Measurements from ENCODE around the gene RPL29. TPM values are rescaled to one million over a fixed set of nuclear protein-coding genes. Genes with fewer than 3 reads are reported as not detected.

RPL29 gene
- total and polyA plus RNA-seq, 2 donors: 623 to 1,824 TPM

DNA sequence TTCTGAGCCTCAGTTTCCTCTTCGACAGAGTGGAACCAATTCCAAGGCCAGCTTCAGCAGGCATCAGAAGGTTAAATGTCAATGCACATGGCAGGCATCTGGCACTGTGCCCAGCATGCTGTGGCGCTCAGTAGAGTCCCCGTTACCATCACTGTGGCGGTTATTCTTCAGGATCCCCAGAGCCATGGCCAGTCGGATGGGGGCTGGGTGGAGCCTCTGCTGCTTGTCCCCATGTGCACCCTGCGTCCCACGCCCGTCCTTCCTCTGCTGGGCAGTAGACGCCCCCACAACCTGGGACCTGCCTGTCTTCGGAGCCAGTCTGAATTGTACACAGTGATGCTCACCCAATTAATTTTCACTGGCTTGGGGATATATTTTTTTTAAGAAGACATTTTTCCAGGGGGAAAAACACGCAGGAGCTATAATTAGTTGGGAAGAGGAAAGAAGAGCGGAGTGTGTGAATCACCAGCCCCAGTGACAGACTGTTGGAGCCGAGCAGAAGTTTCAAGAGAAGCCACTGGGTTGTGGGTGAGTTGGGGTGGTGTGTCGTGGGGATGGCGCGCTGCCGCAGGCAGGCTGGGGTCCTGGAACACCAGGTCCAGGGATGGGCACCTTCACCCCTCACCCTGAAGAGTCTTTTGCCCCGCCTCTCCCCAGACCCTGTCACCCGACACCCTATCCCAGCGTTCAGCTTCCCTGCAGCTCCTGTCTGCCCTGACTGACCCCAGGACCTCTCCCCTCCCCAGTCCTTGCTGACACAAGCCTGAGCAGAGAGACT, 26.8 kb upstream of the RPL29 start:
- H3K27ac ChIP-seq (ENCODE audit: low read depth): no peak overlapping the region
- H3K4me3 ChIP-seq (ENCODE audit: low read depth, low read length): no peak overlapping the region
- H3K4me1 ChIP-seq (ENCODE audit: insufficient read depth): no peaks in the 10 kb centered on the region
- 72% methylated on average over 20 of the region's 20 CpGs for WGBS
- H3K36me3 ChIP-seq (ENCODE audit: insufficient read depth): no peaks in the 10 kb centered on the region
- no peak for DNase-seq (ENCODE audit: extremely low spot score)

DNA sequence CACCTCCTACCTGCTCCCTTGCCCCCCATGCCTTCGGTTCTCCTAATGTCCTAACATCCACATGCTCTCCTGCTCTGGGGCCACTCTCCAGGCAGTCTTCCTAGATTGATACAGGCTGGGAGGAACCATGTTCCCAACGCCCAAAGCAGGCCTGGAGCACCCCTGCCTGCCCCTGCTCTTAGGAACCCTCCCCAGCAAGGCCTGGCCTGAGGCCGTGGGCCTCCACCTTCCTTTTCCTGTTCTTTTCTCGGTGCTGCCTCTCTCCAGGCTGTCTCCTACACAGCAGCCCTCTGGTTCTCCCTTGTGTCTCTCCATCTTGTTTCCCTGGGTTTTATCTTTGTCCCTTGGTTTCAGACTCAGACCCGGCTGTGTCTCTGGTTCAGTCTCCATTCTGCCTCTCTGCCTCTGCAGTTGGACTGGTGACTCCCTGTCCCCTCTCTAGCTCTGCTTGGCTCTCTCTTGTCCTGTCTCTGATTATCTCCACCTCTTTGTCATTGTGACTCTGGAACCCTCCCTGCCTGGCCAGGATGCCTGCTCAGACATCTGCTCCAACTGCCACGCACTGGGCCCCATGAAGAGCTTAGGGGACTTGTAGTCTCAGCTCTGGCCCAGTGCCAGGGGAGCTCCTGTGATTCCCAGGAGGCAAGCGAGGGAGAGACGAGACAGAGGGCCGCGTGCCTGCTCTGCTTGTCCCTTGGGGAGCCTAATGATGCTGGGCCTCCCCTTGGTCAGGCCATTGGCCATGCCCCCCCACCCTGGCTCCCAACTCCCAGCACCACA, 26.0 kb upstream of the RPL29 start:
- no peaks in the 10 kb centered on the region for H3K4me1 ChIP-seq (ENCODE audit: insufficient read depth)
- 66% methylated on average over 10 of the region's 10 CpGs for WGBS
- H3K27ac ChIP-seq (ENCODE audit: low read depth): no peak overlapping the region
- H3K36me3 ChIP-seq (ENCODE audit: insufficient read depth): no peaks in the 10 kb centered on the region
- no peak for DNase-seq (ENCODE audit: extremely low spot score)
- no peak overlapping the region for H3K4me3 ChIP-seq (ENCODE audit: low read depth, low read length)

DNA sequence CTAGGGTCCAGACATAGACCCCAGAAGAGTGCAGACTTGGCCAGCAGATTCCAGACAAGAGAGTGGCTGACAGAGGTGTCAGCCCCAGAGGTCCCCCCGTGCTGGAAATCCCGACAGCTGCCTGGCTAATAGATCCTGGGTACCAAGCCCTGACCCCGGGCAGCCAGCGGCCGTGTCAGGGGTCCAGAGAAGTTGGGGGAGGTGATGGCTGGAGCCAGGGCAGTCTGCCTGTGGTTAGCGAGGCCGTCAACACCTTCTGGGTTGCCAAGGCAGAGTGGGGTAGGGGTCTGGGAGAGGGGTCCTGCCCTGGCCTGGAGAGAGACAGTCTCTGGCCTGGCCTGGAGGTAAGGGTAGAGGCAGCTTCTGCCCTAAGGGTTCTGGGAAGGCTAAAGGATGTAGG, 25.1 kb upstream of the RPL29 start:
- WGBS: 94% methylated on average over 7 of the region's 7 CpGs
- no peak for DNase-seq (ENCODE audit: extremely low spot score)
- no peaks in the 10 kb centered on the region for H3K36me3 ChIP-seq (ENCODE audit: insufficient read depth)
- no peak overlapping the region for H3K4me3 ChIP-seq (ENCODE audit: low read depth, low read length)
- H3K27ac ChIP-seq (ENCODE audit: low read depth): no peak overlapping the region
- no peaks in the 10 kb centered on the region for H3K4me1 ChIP-seq (ENCODE audit: insufficient read depth)

DNA sequence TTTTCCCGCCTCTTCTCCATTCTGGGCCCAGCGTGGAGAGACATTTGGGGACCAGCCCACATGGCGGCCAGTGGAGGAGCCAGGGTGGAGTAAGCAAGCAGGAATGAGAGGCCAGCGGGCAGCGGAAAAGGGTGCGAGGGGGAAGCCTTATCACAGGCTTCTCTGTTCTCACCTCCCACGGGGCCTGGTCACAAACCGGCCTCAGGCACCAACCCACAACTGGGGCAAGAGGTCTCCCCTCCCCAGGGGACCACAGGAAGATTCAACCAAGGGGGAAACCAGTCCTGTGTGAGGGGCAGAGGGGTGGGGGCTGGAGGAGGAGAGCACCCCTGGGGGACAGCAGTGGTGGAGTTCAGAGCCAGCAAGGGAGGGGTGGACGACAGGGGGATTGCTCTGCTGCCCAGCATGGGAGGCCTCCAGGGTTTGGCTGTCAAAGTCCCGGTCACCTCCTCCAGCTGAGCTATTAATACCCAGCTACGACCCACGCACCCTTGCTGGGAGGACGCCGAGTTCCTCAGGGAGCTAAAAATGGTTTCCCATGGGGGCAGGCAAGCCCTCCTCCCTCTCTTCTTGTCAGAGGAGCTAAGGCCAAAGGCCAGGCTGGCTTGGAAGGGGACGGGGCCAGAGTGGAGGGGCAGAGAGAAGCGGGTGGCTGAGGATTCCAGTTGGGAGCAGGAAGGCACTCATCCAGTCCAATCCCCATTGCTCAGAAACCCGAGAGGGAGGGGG, 23.8 kb upstream of the RPL29 start:
- 64% methylated on average over 17 of the region's 17 CpGs for WGBS
- no peaks in the 10 kb centered on the region for H3K4me1 ChIP-seq (ENCODE audit: insufficient read depth)
- DNase-seq (ENCODE audit: extremely low spot score): no peak
- H3K27ac ChIP-seq (ENCODE audit: low read depth): no peak overlapping the region
- H3K4me3 ChIP-seq (ENCODE audit: low read depth, low read length): no peak overlapping the region
- no peaks in the 10 kb centered on the region for H3K36me3 ChIP-seq (ENCODE audit: insufficient read depth)

DNA sequence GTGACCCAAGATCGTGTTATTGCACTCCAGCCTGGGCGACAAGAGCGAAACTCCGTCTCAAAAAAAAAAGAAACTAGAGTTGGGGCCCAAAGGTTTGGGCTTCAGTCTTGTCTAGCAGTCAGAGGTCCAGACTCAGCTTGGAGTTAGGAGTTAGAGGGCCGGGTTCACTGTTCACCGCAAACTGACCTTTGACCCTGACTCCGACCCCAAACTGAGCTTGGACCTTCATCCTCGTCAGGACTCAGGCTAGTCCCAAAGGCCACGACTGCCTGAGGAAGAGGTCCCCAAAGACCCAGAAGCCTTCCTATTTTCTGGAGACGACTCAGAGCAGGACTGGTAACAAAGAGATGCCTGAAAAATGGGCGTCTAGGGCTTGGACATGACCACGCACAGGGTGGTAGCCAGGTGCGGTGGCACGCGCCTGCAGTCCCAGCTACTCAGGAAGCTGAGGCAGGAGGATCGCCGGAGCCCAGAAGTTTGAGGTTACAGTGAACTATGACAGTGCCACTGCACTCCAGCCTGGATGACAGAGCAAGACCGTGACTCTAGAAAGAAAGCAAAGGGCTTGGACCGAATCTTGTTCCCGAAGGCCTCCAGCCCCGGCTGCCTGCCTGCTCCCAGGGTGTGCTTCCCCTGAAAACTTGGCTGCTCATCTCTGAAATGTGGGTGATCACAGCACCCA, 22.8 kb upstream of the RPL29 start:
- H3K36me3 ChIP-seq (ENCODE audit: insufficient read depth): no peaks in the 10 kb centered on the region
- no peaks in the 10 kb centered on the region for H3K4me1 ChIP-seq (ENCODE audit: insufficient read depth)
- H3K27ac ChIP-seq (ENCODE audit: low read depth): no peak overlapping the region
- WGBS: 94% methylated on average over 21 of the region's 21 CpGs
- no peak overlapping the region for H3K4me3 ChIP-seq (ENCODE audit: low read depth, low read length)
- no peak for DNase-seq (ENCODE audit: extremely low spot score)

DNA sequence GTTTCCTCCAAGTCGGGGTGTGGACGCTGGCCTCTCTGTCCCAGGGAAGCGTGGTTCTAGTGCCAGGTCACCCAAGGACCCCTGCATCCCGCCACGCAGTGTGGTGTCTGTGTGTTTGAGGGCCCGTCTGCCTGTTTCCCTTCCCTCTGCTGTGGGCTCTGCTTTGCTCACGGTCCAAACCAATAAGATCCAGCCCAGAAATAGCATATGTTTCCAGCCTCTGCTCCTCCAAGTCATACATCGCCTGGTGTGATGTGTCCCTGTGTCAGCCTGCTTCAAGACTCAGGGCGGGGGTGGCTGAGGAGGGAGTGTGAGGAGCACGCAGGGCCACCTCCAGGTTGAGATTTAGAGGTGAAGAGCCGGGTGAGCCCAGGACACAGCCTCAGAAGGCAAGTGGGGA, 21.9 kb upstream of the RPL29 start:
- no peaks in the 10 kb centered on the region for H3K4me1 ChIP-seq (ENCODE audit: insufficient read depth)

DNA sequence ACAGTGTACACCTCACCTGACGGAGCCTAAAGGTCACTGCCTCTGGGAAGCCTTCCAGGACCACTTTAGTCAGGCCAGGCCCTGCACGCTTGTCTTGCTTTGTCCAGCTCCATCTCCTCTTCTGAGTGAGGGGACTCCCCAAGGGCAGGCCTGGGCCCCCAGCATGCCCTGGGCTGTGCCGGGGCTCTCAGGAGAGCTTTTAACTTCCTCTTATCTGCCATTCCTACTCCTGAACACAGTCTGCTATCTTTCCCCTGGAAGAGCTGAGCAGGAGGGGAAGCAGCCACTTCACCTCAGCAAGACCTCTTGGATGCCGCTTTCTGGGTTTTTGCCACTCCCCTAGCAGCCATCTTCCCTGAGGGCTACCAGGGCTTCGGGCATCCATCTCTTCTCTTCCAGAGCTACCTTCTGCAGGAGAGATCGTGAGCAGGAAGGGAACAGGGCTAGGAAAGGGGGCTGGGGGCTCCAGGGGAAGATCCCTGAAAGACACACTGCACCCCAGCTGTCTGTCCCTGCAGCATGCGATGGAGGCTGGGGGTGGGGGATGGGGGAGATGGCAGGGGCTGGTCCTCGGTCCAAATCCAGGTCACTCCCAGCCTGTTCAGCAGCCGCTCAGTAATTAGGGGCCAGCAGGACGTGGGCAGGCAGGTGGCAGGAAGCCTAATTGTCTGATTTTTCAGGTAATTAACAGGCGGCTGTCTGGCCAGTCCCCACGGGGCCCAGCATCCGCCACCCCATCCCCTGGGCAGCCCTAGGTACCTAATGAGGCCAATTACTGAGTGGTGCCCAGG, 19.9 kb upstream of the RPL29 start:
- no peaks in the 10 kb centered on the region for H3K4me1 ChIP-seq (ENCODE audit: insufficient read depth)
- H3K4me3 ChIP-seq (ENCODE audit: low read depth, low read length): no peak overlapping the region
- 86% methylated on average over 13 of the region's 13 CpGs for WGBS
- no peaks in the 10 kb centered on the region for H3K36me3 ChIP-seq (ENCODE audit: insufficient read depth)
- no peak for DNase-seq (ENCODE audit: extremely low spot score)
- H3K27ac ChIP-seq (ENCODE audit: low read depth): no peak overlapping the region

More for the DNA sequence above, 21.9 kb upstream of the RPL29 start:
- Histone ChIP-seq H3K36me3 (ENCODE audit: insufficient read depth) (no peaks in the 10 kb centered on the region), H3K4me3 (ENCODE audit: low read depth, low read length) (no peak overlapping the region), H3K27ac (ENCODE audit: low read depth) (no peak overlapping the region)
- WGBS: 78% methylated on average over 11 of the region's 11 CpGs
- DNase-seq (ENCODE audit: extremely low spot score): no peak

DNA sequence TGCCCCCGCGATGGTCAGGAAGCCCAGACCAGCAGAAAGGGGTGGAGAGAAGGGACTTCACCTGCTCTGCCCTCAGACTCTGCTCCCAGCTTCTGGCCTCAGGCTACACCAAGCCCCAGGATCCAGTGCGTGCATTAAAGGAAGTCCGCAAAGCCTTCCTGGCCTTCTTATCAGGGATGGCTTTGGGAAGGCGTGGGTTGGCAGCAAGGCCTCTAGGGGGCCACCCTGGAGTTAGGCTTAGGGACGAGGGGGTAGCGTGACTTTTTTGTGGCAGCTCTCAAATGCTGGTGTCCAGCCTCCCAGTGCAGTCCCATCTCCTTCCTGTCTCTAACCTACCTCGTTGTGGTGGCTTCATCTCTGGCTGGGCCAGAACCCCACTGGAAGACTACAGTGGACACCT, 18.9 kb upstream of the RPL29 start:
- no peak overlapping the region for H3K4me3 ChIP-seq (ENCODE audit: low read depth, low read length)
- no peaks in the 10 kb centered on the region for H3K4me1 ChIP-seq (ENCODE audit: insufficient read depth)
- 74% methylated on average over 8 of the region's 8 CpGs for WGBS

DNA sequence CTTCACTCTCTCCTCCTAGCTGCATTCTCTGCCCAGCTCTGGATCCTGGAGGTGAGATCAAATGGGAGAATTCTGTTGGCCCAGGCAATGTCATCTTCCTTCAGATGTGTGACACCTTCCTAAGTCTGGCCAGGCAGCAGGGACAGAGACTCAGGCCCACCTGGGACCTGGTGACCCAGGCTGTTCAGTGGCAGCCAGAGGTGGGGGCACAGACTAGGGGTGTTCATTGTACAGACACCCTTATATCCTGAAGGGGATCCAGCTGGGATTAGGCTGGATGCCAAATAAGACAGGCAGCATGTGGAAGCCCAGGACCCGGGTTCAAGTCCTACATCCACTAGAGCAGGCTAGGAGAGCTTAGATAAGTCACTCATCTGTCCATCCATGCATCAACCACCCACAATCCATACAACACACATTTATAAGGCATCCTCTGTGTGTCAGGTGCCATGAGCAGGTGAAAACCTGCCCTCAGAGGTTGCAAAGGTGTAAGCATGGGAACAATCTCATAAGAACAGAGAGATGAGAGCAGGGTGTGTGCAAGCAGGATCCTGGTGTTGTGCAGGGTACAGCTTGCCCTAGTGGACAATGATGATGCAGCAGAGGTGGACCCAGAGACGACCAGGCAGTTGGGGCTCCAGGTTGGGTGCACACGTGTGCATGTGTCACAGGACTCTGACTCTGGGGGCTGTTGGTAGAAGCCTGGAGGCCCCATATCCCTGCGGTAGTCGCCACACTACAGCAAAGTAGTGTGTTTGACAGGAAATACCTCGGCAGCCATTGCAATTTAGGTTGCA, 18.3 kb upstream of the RPL29 start:
- Histone ChIP-seq H3K36me3 (ENCODE audit: insufficient read depth) (no peaks in the 10 kb centered on the region), H3K4me3 (ENCODE audit: low read depth, low read length) (no peak overlapping the region), H3K27ac (ENCODE audit: low read depth) (no peak overlapping the region), H3K4me1 (ENCODE audit: insufficient read depth) (no peaks in the 10 kb centered on the region)
- no peak for DNase-seq (ENCODE audit: extremely low spot score)
- WGBS: 89% methylated on average over 6 of the region's 6 CpGs

More for the DNA sequence above, 18.9 kb upstream of the RPL29 start:
- no peak overlapping the region for H3K27ac ChIP-seq (ENCODE audit: low read depth)
- DNase-seq (ENCODE audit: extremely low spot score): no peak
- H3K36me3 ChIP-seq (ENCODE audit: insufficient read depth): no peaks in the 10 kb centered on the region

DNA sequence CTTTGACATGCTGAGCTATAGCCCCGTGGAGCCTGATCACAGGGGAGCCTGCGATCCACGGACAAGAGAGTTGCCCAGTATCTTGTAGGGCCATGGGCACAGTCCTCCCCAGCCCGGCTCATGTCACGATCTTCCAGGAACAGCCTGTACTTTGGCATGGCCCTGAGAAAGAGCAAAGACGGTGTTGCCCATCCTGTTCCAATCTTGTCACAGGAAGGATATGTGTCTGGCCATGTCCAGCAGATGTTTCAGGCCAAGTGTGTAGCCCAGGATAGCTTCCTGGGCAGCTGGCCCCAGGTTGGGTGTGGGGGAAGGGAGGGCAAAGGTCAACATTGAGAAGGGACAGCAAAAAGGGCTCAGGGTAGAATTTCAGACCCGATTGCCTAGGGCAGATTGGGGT, 17.0 kb upstream of the RPL29 start:
- 72% methylated on average over 7 of the region's 7 CpGs for WGBS
- H3K4me1 ChIP-seq (ENCODE audit: insufficient read depth): no peaks in the 10 kb centered on the region
- H3K4me3 ChIP-seq (ENCODE audit: low read depth, low read length): no peak overlapping the region

DNA sequence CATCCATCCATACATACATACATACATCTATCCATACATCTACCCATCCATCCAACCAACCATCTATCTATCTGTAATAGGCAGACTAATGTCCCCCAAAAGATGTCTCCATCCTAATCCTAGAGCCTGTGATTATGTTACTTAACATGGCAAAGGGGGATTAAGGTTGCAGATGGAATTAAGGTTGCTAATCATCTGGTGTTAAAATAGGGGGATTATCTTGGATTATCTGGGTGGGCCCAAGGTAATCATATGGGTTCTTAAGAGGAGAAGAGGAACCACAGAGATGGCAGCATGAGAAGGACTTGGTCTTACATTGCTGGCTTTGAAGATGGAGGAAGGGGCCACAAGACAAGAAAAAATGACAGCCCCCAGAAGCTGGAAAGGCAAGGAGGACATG, 14.7 kb upstream of the RPL29 start:
- H3K36me3 ChIP-seq (ENCODE audit: insufficient read depth): no peaks in the 10 kb centered on the region
- no peak for DNase-seq (ENCODE audit: extremely low spot score)
- H3K4me3 ChIP-seq (ENCODE audit: low read depth, low read length): no peak overlapping the region
- no peaks in the 10 kb centered on the region for H3K4me1 ChIP-seq (ENCODE audit: insufficient read depth)
- H3K27ac ChIP-seq (ENCODE audit: low read depth): no peak overlapping the region

More for the DNA sequence above, 17.0 kb upstream of the RPL29 start:
- Histone ChIP-seq H3K27ac (ENCODE audit: low read depth) (no peak overlapping the region), H3K36me3 (ENCODE audit: insufficient read depth) (no peaks in the 10 kb centered on the region)
- DNase-seq (ENCODE audit: extremely low spot score): no peak

DNA sequence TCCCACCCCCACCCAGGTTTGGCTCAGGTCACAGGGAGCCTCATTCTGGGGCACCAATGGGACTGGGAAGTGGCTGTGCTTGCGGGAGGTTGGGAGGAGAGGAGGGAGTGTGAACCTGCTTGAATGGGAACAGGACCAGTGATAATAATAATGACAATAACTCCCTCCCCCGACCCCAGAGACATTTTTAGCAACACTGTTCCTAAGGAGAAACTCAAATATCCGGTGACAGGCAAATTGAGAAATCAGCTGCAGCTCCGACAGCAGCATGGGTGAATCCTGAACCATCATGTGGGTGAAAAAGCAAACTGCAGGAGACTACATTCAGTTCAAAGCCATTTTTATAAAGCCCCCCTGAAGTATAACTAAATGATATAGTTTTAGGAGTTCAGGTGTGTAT, 11.6 kb upstream of the RPL29 start:
- no peaks in the 10 kb centered on the region for H3K36me3 ChIP-seq (ENCODE audit: insufficient read depth)
- 85% methylated on average over 4 of the region's 4 CpGs for WGBS
- no peak for DNase-seq (ENCODE audit: extremely low spot score)
- no peak overlapping the region for H3K4me3 ChIP-seq (ENCODE audit: low read depth, low read length)
- H3K4me1 ChIP-seq (ENCODE audit: insufficient read depth): no peaks in the 10 kb centered on the region
- no peak overlapping the region for H3K27ac ChIP-seq (ENCODE audit: low read depth)
